GM18951 (cell line): ENCODE data around the gene ANXA4.
"Not testable (repeated sequence)": the region's sequence is repeated elsewhere in the genome, so short reads cannot be mapped to it uniquely, and the experiment has no call there.

ENCODE experiments used
- POLR2A ChIP-seq: IDR thresholded peaks from 4 replicates; pipeline ENCODE4 v1.6.1; 2011; ENCODE audit warnings: mild to moderate bottlenecking; ENCODE audit not compliant: insufficient read length, insufficient read depth; ENCODE audit errors: extremely low read depth
- in situ Hi-C: fragments of 300-500 bp; cut with MboI; formaldehyde crosslinking; loops from one replicate; pipeline ENCODE4 v1.12.0; 2022; ENCODE audit warnings: low sequenced_read_pairs, mixed read lengths, inconsistent platforms; ENCODE audit not compliant: unreplicated experiment

Gene ANXA4

GRCh38 chr2:69725706-69726360, 16.1 kb upstream of the ANXA4 start:
- in situ Hi-C loops, result loop anchor here (10.0 kb wide), 1 partner anchor 169 kb away; the partner anchor contains the start of gene SNRNP27
- no peak for TF ChIP-seq POLR2A

GRCh38 chr2:69729266-69729665, 12.7 kb upstream of the ANXA4 start:
- in situ Hi-C loops, result loop anchor here (10.0 kb wide), 1 partner anchor 166 kb away; the partner anchor contains the start of gene SNRNP27

GRCh38 chr2:69729781-69730180, 12.2 kb upstream of the ANXA4 start:
- TF ChIP-seq POLR2A, result no peak
- in situ Hi-C loops, result loop anchor here (10.0 kb wide), 1 partner anchor 165 kb away; the partner anchor contains the start of gene SNRNP27

More at GRCh38 chr2:69729266-69729665, 12.7 kb upstream of the ANXA4 start:
- no peak for TF ChIP-seq POLR2A

- no peak for TF ChIP-seq POLR2A
- in situ Hi-C loops, result no loop called here
These were observed 10.6 kb upstream of the ANXA4 start for GRCh38 chr2:69731147-69731970.

- TF ChIP-seq POLR2A, result no peak
- in situ Hi-C loops, result no loop called here
These were observed 8.4 kb upstream of the ANXA4 start for GRCh38 chr2:69733342-69734034.

GRCh38 chr2:69734035-69734611, 7.8 kb upstream of the ANXA4 start:
- no peak for TF ChIP-seq POLR2A
- in situ Hi-C loops, result no loop called here

GRCh38 chr2:69734854-69735544, 6.9 kb upstream of the ANXA4 start:
- no peak for TF ChIP-seq POLR2A
- in situ Hi-C loops, result no loop called here

GRCh38 chr2:69735686-69736085, 6.2 kb upstream of the ANXA4 start:
- in situ Hi-C loops, result no loop called here

GRCh38 chr2:69738149-69738548, 3.8 kb upstream of the ANXA4 start:
- in situ Hi-C loops, result not testable (repeated sequence)

More at GRCh38 chr2:69735686-69736085, 6.2 kb upstream of the ANXA4 start:
- TF ChIP-seq POLR2A, result no peak

GRCh38 chr2:69740502-69740951, 1.4 kb upstream of the ANXA4 start:
- TF ChIP-seq POLR2A, result no peak
- in situ Hi-C loops, result no loop called here

GRCh38 chr2:69741229-69741574, 732 bp upstream of the ANXA4 start:
- in situ Hi-C loops, result no loop called here
- TF ChIP-seq POLR2A, result no peak

GRCh38 chr2:69742322-69742952, 503 bp downstream of the ANXA4 start:
- no peak for TF ChIP-seq POLR2A
- in situ Hi-C loops, result no loop called here
